K562 (cell line): ENCODE data around the gene HSPH1. TPM values are rescaled to one million over a fixed set of nuclear protein-coding genes. Genes with fewer than 3 reads are reported as not detected.

ENCODE experiments used
- ARID2 ChIP-seq: fragments of 450-650 bp; IDR thresholded peaks from 2 replicates; pipeline ENCODE4 v1.6.1; 2017; ENCODE audit warnings: antibody characterized with exemption, mild to moderate bottlenecking
- ASH1L ChIP-seq: fragments of 450-650 bp; IDR thresholded peaks from 2 replicates; pipeline ENCODE4 v1.6.1; 2018; ENCODE audit warnings: borderline replicate concordance, mild to moderate bottlenecking, low read depth; ENCODE audit not compliant: partially characterized antibody
- BDP1 ChIP-seq: IDR thresholded peaks from 3 replicates; pipeline ENCODE4 v1.6.1; 2011; ENCODE audit not compliant: insufficient read length, insufficient read depth
- CHCHD3 ChIP-seq: fragments of 250-450 bp; sonication (Bioruptor Pico); IDR thresholded peaks from 2 replicates; pipeline ENCODE4 v2.1.2; 2022; ENCODE audit warnings: mild to moderate bottlenecking
- CLOCK ChIP-seq: fragments of 250-450 bp; sonication (Bioruptor Pico); IDR thresholded peaks from 2 replicates; pipeline ENCODE4 v1.4.0; 2020; ENCODE audit warnings: mild to moderate bottlenecking, moderate library complexity, borderline replicate concordance
- E2F6 ChIP-seq, 2 experiments: IDR thresholded peaks; 2 replicates each; pipeline ENCODE4 v1.6.1; 2011; ENCODE audit warnings: borderline replicate concordance in 1 of 2, control low read depth in 1 of 2, low read depth in 1 of 2, low read length in 1 of 2, mild to moderate bottlenecking in 1 of 2, mixed read lengths in 1 of 2, moderate library complexity in 1 of 2; ENCODE audit not compliant: insufficient read depth in 1 of 2, insufficient read length in 1 of 2, poor library complexity in 1 of 2, severe bottlenecking in 1 of 2; ENCODE audit errors: extremely low read depth in 1 of 2
- ETV5 ChIP-seq: sonication (generic); formaldehyde crosslinking; IDR thresholded peaks from 2 replicates; pipeline ENCODE4 v1.4.0; 2020; ENCODE audit warnings: low read depth, mild to moderate bottlenecking, missing genetic modification reagents
- GABPA ChIP-seq: fragments of 200-800 bp; sonication (Bioruptor generic); conservative IDR thresholded peaks from 2 replicates; pipeline ENCODE4 v1.6.1; 2016; ENCODE audit warnings: low read depth, missing genetic modification characterization, missing compliant biosample characterization
- GATAD2B ChIP-seq: fragments of 450-650 bp; IDR thresholded peaks from 2 replicates; pipeline ENCODE4 v1.6.1; 2017; ENCODE audit warnings: mild to moderate bottlenecking, borderline replicate concordance
- ID3 ChIP-seq, 2 experiments: fragments of 250-450 bp in 1 of 2; fragments of 450-650 bp in 1 of 2; sonication (Bioruptor Pico) in 1 of 2; IDR thresholded peaks; 2 replicates each; pipeline versions ENCODE4 v1.6.1 to v1.8.0; 2016 to 2021; ENCODE audit warnings: mild to moderate bottlenecking in 2 of 2, moderate library complexity in 2 of 2, missing compliant biosample characterization in 1 of 2, missing genetic modification characterization in 1 of 2
- KLF10 ChIP-seq: fragments of 250-450 bp; sonication (Bioruptor Pico); IDR thresholded peaks from 2 replicates; pipeline ENCODE4 v1.6.1; 2021; ENCODE audit warnings: matching md5 sums
- MAFF ChIP-seq: IDR thresholded peaks from 2 replicates; pipeline ENCODE4 v1.6.1; 2012; ENCODE audit warnings: low read length, improper control_type of control experiment
- NBN ChIP-seq: fragments of 450-650 bp; IDR thresholded peaks from 2 replicates; pipeline ENCODE4 v1.6.1; 2016; ENCODE audit warnings: low read depth, mild to moderate bottlenecking
- NR2C2 ChIP-seq, 2 experiments: fragments of 200-800 bp in 1 of 2; sonication (Bioruptor generic) in 1 of 2; sonication (generic) in 1 of 2; formaldehyde crosslinking in 1 of 2; IDR thresholded peaks; 2 replicates each; pipeline versions ENCODE4 v1.6.1 to v1.8.0; 2016 to 2022; ENCODE audit warnings: mild to moderate bottlenecking in 1 of 2, missing compliant biosample characterization in 1 of 2, missing genetic modification characterization in 1 of 2, missing genetic modification reagents in 1 of 2
- PML ChIP-seq: IDR thresholded peaks from 2 replicates; pipeline ENCODE4 v1.6.1; 2012; ENCODE audit warnings: low read length, inconsistent platforms
- RCOR1 ChIP-seq, 2 experiments: IDR thresholded peaks; 2 replicates each; pipeline ENCODE4 v1.6.1; 2012; ENCODE audit warnings: low read depth in 2 of 2, low read length in 2 of 2, borderline replicate concordance in 1 of 2, improper control_type of control experiment in 1 of 2
- RFX7 ChIP-seq: fragments of 250-450 bp; sonication (Bioruptor Pico); IDR thresholded peaks from 2 replicates; pipeline ENCODE4 v1.5.1; 2021; ENCODE audit warnings: mild to moderate bottlenecking
- TCF15 ChIP-seq: fragments of 250-450 bp; sonication (Bioruptor Pico); IDR thresholded peaks from 2 replicates; pipeline ENCODE4 v1.8.0; 2022; ENCODE audit warnings: moderate library complexity, mild to moderate bottlenecking, inconsistent platforms
- ZKSCAN3 ChIP-seq: fragments of 250-450 bp; sonication (Bioruptor Pico); IDR thresholded peaks from 2 replicates; pipeline ENCODE4 v1.4.0; 2020
- ZNF121 ChIP-seq: sonication (generic); formaldehyde crosslinking; conservative IDR thresholded peaks from 2 replicates; pipeline ENCODE4 v1.8.0; 2022; ENCODE audit warnings: missing genetic modification reagents
- ZNF165 ChIP-seq: fragments of 250-450 bp; sonication (Bioruptor Pico); IDR thresholded peaks from 2 replicates; pipeline ENCODE4 v1.4.0; 2020; ENCODE audit warnings: borderline replicate concordance
- ZNF274 ChIP-seq: IDR thresholded peaks from 2 replicates; pipeline ENCODE4 v1.6.1; 2011; ENCODE audit warnings: low read depth, mild to moderate bottlenecking, low read length, moderate library complexity, borderline replicate concordance
- ZNF316 ChIP-seq: fragments of 450-650 bp; IDR thresholded peaks from 2 replicates; pipeline ENCODE4 v1.6.1; 2016
- ZNF551 ChIP-seq: fragments of 250-450 bp; sonication (Bioruptor Pico); IDR thresholded peaks from 2 replicates; pipeline ENCODE4 v1.5.0; 2021; ENCODE audit warnings: mild to moderate bottlenecking, moderate library complexity
- ZNF695 ChIP-seq: fragments of 450-650 bp; formaldehyde crosslinking; IDR thresholded peaks from 2 replicates; pipeline ENCODE4 v1.4.0; 2020; ENCODE audit warnings: mild to moderate bottlenecking, moderate library complexity
- polyA plus RNA-seq, 8 experiments: library from polyadenylated mRNA; depleted of rRNA in 4 of 8; stranded (reverse) in 5 of 8; unstranded in 3 of 8; fragments of >200 nt; fragmentation: Nextera tagmentation in 2 of 8; fragmentation: Illumina TruSeq in 1 of 8; extraction: Ambion mirVana in 2 of 8; extraction: Trizol in 1 of 8; gene quantifications; 2 replicates each; pipeline versions ENCODE4 v1.2.1 to v1.2.3, GENCODE V29; 2011 to 2014; ENCODE audit warnings: inconsistent platforms in 1 of 8, missing spikeins in 1 of 8
- total RNA-seq, 7 experiments: library from RNA; depleted of rRNA in 6 of 7; stranded (reverse); fragments of >200 nt in 6 of 7; fragmentation: Illumina TruSeq in 2 of 7; extraction: Trizol in 2 of 7; gene quantifications; 2 replicates each; pipeline versions ENCODE4 v1.2.1 to v1.2.3, GENCODE V29; 2011 to 2021; ENCODE audit warnings: low replicate concordance in 1 of 7

The HSPH1 gene
- total and polyA plus RNA-seq, 9 of the 15 experiments (the other 6 are each of a cell fraction or from before 2014, with no cell fraction given), result 34.6 to 104 (median 64.7) TPM

DNA sequence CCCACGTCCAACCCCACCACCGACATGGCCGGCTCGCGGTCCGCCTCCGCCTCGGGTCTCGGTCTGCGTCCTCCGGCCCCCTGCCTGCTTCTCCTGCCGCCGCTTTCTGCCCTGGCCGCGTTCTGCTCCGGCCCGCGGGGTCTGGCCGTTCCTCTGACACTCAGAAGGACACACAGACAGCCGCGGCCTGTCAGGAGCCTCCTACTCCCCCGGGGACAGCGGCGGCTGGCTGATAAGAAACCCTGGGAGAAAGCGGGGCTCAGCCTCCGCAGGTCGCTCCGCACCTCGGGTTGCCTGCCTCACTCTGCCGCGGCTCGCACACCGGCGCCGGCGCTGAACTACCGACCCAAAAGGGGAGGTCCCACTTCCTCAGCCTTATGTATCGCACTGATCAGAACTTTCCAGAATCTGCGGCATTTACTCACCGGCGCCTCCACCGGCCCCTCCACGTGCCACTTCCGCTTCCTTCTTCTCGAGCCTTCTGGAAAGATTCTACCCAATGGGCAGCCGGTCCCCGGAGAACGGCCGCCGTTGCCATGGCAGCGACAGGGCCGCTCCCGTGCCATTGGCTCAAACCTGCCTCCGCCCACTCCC, at the start of gene HSPH1 (continued):
- TF ChIP-seq RCOR1 (IDR thresholded peaks at IDR 0.05; ENCODE audit: borderline replicate concordance in 1 of 2, low read depth in 2 of 2, low read length in 2 of 2) (no peak), NBN (no peak), ZNF551 (CRISPR knock-in tag) (no peak), ID3 (CRISPR knock-in tag; IDR thresholded peaks at IDR 0.05) (no peak), ID3 (tag; IDR thresholded peaks at IDR 0.05) (no peak), KLF10 (CRISPR knock-in tag) (no peak), BDP1 (no peak), ZKSCAN3 (CRISPR knock-in tag) (no peak), CHCHD3 (CRISPR knock-in tag) (no peak), ZNF165 (CRISPR knock-in tag) (no peak), ETV5 (no peak), RFX7 (CRISPR knock-in tag) (no peak), ZNF274 (no peak), CLOCK (CRISPR knock-in tag) (no peak), ASH1L (no peak), GATAD2B (no peak), PML (peak; percentile 58; the same call in 1 of the 2 replicates), TCF15 (no peak), ZNF695 (no peak), GABPA (tag) (peak; percentile 92), ARID2 (no peak), MAFF (no peak), ZNF121 (no peak), ZNF316 (no peak), E2F6 (IDR thresholded peaks at IDR 0.05; ENCODE audit: borderline replicate concordance in 1 of 2, extremely low read depth in 1 of 2, insufficient read depth in 1 of 2, insufficient read length in 1 of 2, low read depth in 1 of 2, low read length in 1 of 2, poor library complexity in 1 of 2, severe bottlenecking in 1 of 2) (peak; percentile 20 to 28), NR2C2 (CRISPR knock-in tag; IDR thresholded peaks at IDR 0.05) (no peak), NR2C2 (tag; IDR thresholded peaks at IDR 0.05) (peak; percentile 29; the same call in 1 of the 2 replicates)
